GM18519 (cell line): ENCODE measurements around the gene AGAP5.
"Not testable (repeated sequence)": the region's sequence is repeated elsewhere in the genome, so short reads cannot be mapped to it uniquely, and the experiment has no call there.

Experiments used
- ATAC-seq: cut with Tn5 transposase; IDR thresholded peaks from one replicate; pipeline ENCODE4 v1.9.1; 2021; ENCODE audit warnings: mild to moderate bottlenecking, moderate library complexity; ENCODE audit not compliant: unreplicated experiment, low FRiP score

Gene AGAP5

DNA sequence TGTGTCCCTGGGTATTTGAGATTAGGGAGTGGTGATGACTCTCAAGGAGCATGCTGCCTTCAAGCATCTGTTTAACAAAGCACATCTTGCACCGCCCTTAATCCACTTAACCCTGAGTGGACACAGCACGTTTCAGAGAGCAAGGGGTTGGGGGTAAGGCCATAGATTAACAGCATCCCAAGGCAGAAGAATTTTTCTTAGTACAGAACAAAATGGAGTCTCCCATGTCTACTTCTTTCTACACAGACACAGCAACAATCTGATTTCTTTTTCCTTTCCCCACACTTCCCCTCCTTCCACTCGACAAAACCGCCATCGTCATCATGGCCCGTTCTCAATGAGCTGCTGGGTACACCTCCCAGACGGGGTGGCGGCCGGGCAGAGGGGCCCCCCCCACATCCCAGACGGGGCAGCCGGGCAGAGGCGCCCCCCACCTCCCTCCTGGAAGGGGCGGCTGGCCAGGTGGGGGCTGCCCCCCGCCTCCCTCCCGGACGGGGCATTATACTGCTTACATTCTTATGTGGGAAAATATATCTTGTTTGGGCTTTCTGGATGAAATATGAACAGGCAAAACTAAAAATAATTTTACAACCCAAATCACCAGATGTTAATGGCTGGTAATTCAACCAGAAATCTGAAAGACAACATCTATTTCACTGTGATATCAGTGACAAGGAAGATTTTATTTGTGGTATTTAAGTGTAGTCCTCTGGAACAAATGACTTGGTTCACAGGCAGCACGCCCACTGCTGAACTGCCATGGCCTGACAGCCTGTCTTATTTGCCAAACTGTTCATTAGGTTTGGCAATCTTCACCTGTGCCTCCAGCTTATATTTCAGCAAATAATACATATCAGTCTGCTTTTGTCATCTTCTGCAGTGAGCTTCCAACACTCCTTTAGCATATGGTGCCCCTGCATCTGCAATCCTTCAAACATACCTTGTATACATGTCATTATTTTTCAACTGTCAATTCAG lies 17.6 kb upstream of the AGAP5 start:
- not testable (repeated sequence) for ATAC-seq

DNA sequence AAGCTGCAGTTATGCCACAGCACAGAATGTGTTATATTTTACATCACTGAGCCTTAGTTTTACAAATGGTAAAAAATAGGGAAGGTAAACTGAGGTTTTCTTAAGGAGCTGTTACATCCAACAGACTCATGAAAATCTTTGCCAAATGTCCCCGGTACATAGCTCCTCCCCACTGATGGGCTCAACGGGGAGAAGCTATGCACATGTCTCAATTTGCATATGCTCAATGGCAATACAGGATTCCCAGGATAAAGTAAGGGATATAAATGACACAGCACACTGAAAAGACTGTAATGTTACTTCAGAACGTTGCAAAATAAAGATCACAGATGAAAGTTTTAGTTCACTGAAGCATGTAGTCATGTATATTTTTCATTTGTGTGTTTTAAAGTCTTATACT lies 16.6 kb upstream of the AGAP5 start:
- not testable (repeated sequence) for ATAC-seq

GRCh38 chr10:73713912-73714311 lies 16.0 kb upstream of the AGAP5 start:
- not testable (repeated sequence) for ATAC-seq

DNA sequence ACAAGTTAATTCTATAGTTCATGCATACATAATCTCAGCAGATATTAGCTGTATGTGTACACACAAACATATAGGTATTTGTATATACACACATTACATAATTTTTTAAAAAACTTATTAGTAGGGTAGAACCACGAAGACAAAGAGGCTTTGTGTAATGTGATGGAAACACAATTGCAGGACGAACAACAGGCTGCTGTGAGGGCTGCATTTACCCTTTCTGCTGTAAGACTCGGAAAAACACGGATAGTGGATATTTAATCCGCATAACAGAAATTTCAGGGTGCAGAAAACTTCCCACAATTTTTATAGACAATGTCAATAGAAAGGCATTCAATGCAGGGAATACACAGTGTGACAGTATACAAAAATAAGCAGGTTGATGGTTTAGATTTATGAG lies 13.8 kb upstream of the AGAP5 start:
- not testable (repeated sequence) for ATAC-seq

DNA sequence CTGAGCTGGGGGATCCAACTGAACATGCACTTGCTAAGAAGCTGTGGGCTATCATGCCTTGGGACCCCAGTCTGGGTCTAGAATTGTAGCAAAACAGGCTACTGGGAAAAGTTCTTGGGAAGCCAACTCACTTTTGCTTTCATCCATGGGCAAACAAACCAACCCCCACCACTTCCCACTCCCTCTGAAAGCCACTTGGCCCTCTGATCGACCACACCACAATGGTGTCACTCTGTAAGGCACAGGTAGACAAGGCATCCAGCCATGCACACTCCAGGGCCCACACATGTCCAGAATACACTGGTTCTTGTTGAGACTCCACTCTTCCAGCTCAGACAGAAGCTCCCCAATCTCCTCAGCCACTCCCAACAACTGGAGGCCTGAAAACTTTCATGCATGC lies 10.2 kb upstream of the AGAP5 start:
- ATAC-seq, result not testable (repeated sequence)

GRCh38 chr10:73707628-73708027 lies 9.7 kb upstream of the AGAP5 start:
- not testable (repeated sequence) for ATAC-seq

DNA sequence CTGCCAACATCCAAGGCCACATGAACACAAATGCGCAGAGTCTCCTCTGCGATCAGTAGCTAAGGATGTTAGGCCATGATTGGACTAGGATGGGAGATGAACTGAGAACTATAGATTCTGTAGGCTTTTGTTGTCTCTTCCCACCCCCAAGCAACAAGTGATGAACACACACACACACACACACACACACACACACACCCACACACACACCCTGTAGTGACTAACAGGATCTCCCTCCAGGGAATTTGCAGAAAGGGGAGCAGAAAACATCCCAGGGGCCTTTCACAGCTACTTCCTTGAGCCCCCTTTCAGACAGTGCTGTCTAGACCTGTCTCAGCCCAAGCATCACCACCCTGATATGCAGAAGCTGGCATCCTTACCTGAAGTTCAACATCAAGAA lies 8.6 kb upstream of the AGAP5 start:
- ATAC-seq, result not testable (repeated sequence)

DNA sequence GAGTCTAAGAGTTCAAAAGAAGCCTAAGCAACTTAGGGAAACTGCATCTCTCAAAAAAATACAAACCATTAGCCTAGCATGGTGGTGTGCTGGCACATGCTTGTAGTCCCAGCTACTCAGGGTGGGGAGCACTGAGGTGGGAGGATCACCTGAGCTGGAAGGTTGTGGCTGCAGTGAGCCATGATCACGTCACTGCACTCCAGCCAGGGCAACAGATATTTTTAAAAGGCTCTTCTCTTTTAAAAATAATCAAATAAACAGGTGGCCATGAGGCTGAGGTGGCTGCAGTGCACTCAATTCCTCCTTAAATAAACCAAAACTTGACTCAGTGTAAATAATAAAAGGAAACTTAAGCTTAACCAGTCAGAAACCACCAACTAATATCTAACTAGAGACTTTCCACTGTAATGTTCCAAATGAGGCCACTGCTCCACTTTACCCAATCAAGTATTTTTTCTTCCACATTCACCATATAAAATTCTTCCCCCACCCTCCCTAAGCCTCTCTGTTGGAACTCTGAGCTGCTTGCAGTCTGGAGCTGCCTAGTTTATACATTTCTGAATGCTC lies 7.7 kb upstream of the AGAP5 start:
- ATAC-seq, result not testable (repeated sequence)

DNA sequence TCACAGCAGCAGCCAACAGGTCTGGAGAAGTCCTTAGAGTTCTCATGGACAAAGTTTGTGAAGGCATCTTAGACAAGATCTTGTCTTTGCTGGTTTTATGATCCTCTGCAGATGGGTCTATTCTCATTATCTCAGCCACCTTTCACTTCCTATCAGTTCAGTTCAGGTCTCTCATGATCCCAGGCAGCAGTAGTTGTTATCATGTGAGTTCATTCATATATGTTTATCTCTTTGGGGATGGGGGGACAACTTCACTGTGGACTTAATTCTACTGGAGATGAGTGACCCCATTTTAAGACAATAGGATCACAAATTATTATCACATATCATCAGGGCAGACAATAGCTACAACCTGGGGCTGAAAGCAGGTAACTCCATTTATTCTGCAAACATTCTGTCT lies 6.0 kb upstream of the AGAP5 start:
- ATAC-seq, result not testable (repeated sequence)

GRCh38 chr10:73698819-73699218 lies 910 bp upstream of the AGAP5 start:
- ATAC-seq, result not testable (repeated sequence)

- not testable (repeated sequence) for ATAC-seq
Measured at GRCh38 chr10:73695302-73695701, 2.6 kb downstream of the AGAP5 start.

- ATAC-seq, result not testable (repeated sequence)
Measured at GRCh38 chr10:73690755-73691154, 7.2 kb downstream of the AGAP5 start.

GRCh38 chr10:73689596-73689995 lies 8.3 kb downstream of the AGAP5 start:
- ATAC-seq, result not testable (repeated sequence)

DNA sequence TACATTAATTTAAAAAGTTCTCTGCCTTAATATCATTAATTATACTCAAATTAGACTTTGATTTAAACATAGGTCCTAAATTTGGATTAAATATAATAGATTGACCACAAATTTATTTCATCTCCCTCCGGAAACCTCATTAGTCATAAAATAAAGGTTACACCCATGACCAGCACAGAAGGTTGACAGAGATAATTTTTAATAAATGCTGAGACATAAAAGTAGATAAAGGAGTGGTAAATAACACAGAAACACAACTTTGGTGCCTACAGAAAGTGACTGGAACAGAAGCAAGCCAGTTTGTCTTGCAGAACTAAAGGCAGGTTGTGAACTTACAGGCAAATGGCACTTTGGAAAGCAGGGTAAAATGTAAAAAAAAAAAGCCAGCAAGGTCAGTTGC lies 10.3 kb downstream of the AGAP5 start:
- ATAC-seq, result not testable (repeated sequence)

DNA sequence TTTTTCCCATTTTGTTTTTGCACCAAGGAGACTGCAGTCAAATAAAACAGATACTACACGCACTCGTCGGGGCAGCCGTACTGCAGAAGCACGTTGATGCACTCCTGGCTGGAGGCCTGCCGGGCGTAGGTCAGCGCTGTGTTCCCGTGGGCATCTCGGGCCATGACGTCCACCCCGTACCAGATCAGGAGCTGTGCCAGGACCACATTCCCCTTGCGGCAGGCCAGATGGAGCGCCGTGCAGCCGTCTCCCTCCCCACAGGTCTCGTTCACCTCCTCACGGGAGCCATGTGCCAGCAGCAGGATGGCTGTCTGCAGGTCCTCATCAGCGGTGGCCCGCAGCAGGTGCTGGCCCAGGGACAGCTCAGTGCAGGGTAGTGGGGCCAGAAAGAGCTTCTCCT lies 23.4 kb downstream of the AGAP5 start:
- ATAC-seq, result not testable (repeated sequence)

DNA sequence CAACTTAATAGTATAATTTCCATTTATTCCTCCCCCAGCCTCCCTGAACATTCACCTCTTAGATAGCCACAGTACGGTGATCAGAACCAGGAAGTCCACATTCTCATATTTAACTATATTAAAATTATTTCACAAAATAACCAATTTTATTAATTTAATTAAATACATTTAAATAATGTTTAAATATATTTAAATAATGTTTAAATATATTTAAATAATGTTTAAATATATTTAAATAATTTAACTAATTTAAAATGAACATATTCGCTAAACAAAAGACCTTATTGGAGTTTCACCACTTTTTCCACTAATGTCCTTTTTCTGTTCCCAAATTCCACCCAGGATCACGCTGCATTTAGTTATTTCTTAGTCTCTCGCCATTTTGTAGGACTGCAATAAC lies 29.5 kb downstream of the AGAP5 start:
- not testable (repeated sequence) for ATAC-seq

GRCh38 chr10:73666153-73666809 lies 31.6 kb downstream of the AGAP5 start:
- not testable (repeated sequence) for ATAC-seq

DNA sequence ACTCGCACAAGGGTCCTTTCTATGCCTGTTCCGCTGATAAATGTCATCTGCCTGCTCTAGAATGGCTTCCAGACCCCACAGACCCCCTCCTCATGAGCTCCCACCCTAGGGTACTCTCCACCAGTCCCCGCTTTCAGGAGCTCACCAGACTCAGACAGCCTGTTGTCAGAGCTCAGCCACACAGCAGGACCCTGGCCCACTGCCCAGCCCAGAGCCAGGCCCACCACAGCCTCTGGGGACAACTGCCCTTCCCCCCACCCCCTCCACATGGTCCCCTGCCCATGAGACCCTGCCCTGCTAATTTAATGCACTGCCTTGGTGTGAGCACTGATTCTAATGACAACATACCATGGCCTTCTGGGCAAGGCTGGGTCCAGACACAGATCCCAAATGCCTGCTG lies 32.3 kb downstream of the AGAP5 start:
- ATAC-seq, result not testable (repeated sequence)

DNA sequence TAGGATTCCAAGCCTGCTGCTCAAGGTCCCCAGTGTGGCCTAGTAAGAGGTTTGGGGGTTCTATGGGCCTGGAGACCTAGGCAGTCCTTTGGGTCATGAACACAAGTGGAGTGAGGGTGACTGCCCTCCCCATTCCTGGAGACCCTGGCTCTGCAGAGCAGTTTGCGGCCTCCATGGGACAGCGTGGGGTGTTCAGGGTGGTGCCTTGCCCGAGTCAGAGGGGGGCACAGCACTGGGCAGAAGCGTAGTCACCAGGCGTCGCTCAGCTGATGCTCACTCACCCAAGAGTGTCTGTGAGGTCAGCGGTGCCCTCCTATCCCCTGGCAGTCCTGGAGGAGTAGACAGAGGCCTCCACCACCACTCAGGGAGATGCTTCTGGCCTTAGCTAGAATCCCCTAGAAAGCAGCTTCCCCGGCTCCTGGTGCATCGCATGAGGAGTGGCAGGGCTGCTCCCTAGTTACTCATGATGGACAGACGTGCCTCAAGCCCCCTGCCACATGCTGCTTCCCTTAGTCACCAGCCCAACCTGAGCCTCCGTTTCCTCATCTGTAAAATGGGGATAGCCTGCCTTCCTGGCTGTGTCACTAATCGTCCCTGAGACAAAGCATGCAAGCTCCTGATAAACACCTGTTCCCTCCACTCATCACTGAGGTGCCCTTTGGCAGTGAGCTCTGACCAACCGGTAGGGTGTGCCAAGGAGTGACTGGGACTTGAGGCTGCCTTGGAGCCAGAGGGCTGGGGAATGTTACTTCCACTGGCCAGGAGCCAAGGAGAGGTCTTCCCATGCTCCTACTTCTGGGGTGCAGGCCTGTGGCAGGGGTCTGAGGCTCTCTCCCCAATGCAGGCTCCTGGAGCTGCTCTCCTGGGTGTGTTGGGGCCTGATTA lies 33.5 kb downstream of the AGAP5 start:
- ATAC-seq, result not testable (repeated sequence)

DNA sequence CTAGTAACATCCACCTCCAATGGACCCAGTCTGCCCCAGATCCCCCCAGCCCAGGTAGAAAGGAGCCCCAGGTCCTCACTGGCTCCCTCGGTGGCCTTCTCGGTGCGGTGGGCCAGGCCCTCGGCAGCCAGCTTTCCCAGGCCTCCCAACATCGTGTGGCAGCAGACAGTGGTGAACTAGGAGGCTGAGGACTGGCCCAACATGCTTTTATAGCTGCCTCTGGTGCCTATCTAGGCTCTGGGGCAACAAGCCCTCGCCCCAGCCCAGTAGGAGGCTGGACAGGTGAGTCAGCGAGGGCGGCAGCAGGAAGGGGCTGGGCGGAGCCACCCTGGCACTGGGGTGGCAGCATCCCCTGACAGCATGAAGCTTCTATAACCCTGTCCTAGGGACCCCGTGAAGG lies 34.3 kb downstream of the AGAP5 start:
- not testable (repeated sequence) for ATAC-seq
